ENCODE results near the gene TYK2.

DNA sequence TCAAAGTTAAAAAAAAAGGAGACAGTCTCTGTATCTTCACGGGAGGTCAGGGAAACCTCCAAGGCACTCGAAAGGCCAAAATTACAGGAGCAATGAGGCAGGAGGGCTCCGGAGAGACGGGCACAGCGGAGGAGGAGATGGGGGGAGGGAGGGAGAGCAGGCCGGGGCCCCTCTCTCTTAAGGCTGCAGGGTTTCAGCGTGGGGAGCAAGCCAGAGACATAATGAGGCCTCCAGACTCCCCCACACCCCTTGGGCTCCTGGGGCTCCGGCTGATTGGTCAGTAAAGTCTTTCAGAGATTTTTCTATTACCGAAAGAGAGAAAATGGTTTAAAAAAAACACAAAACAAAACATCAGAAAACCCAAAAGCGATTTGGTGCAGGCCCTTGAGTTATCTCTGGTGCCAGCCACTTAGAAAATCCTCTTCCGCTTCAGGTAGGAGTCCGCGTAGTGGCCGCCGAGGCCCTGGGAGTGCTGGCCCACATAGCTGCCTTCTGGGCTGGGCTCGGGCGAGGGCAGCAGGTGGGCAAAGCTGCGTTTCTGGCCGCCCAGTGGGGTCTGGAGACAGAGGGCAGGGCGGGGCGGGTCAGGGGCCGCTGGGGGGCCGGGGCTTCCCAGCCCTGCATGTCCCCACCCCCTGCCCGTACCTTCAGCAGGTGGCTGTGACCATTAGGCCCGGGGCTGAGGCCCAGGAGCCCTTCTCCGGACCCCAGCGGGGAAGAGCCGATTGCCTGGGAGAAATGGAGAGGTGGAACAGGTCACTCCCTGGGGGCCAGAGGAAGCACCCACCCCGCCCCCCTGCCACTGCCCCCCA, 63.1 kb downstream of the TYK2 start:
- TF ChIP-seq, protein P1, sequence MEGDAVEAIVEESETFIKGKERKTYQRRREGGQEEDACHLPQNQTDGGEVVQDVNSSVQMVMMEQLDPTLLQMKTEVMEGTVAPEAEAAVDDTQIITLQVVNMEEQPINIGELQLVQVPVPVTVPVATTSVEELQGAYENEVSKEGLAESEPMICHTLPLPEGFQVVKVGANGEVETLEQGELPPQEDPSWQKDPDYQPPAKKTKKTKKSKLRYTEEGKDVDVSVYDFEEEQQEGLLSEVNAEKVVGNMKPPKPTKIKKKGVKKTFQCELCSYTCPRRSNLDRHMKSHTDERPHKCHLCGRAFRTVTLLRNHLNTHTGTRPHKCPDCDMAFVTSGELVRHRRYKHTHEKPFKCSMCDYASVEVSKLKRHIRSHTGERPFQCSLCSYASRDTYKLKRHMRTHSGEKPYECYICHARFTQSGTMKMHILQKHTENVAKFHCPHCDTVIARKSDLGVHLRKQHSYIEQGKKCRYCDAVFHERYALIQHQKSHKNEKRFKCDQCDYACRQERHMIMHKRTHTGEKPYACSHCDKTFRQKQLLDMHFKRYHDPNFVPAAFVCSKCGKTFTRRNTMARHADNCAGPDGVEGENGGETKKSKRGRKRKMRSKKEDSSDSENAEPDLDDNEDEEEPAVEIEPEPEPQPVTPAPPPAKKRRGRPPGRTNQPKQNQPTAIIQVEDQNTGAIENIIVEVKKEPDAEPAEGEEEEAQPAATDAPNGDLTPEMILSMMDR (IDR thresholded peaks at IDR 0.05), result no peak
- no peak for TF ChIP-seq POLR2A (IDR thresholded peaks at IDR 0.05)
- TF ChIP-seq EP300 (IDR thresholded peaks at IDR 0.05), result no peak
